NB4 (cell line): ENCODE measurements around the gene PRSS21.

ENCODE experiments used
- DNase-seq: peaks from one replicate; pipeline ENCODE4 v3.0.0; 2010; ENCODE audit warnings: low read depth
- H3K4me3 ChIP-seq: one replicate; pipeline ENCODE4 v1.5.1; 2011; ENCODE audit warnings: mild to moderate bottlenecking, low read depth, low read length, moderate library complexity
- CTCF ChIP-seq: IDR thresholded peaks from one replicate; pipeline ENCODE4 v1.5.1; 2012; ENCODE audit warnings: low read depth, low read length
- MAX ChIP-seq: IDR thresholded peaks from 2 replicates; pipeline ENCODE4 v1.6.1; 2011; ENCODE audit warnings: low read depth, low read length
- MYC ChIP-seq: IDR thresholded peaks from 2 replicates; pipeline ENCODE4 v1.6.1; 2011; ENCODE audit warnings: low read depth, low read length
- POLR2A ChIP-seq: IDR thresholded peaks from 2 replicates; pipeline ENCODE4 v1.6.1; 2011; ENCODE audit warnings: mild to moderate bottlenecking; ENCODE audit not compliant: insufficient read length; ENCODE audit errors: extremely low read depth

PRSS21 gene

GRCh38 chr16:2785101-2785991 lies 31.7 kb upstream of the PRSS21 start:
- H3K4me3 ChIP-seq, result no peak overlapping the region
- TF ChIP-seq CTCF, result peak; percentile 33
- TF ChIP-seq POLR2A, result no peak
- TF ChIP-seq MYC, result no peak
- peak; percentile 33 for DNase-seq

- H3K4me3 ChIP-seq, result no peak overlapping the region
- no peak for TF ChIP-seq MYC
- no peak for TF ChIP-seq MAX
- no peak for TF ChIP-seq CTCF
- TF ChIP-seq POLR2A, result no peak
- DNase-seq, result peak; percentile 36
Observed at GRCh38 chr16:2786061-2786825, 30.8 kb upstream of the PRSS21 start.

- TF ChIP-seq CTCF (no peak), MAX (no peak), MYC (no peak), POLR2A (no peak)
- no peak overlapping the region for H3K4me3 ChIP-seq
- no peak for DNase-seq
Observed at GRCh38 chr16:2786826-2787151, 30.2 kb upstream of the PRSS21 start.

- no peak for DNase-seq
- TF ChIP-seq CTCF, result no peak
- TF ChIP-seq MYC, result no peak
- no peak for TF ChIP-seq MAX
- H3K4me3 ChIP-seq, result no peak within 1 kb of the TSS
Observed at GRCh38 chr16:2787406-2787805, 29.6 kb upstream of the PRSS21 start, which contains the start of gene PRSS33. Gene PRSS33, minus strand, starts transcription at chr16:2787560. Its CDS starts 1,013 bp downstream, at chr16:2786547.

GRCh38 chr16:2787961-2788360 lies 29.1 kb upstream of the PRSS21 start:
- no peak overlapping the region for H3K4me3 ChIP-seq
- no peak for DNase-seq
- TF ChIP-seq POLR2A, result no peak
- TF ChIP-seq MAX, result no peak
- TF ChIP-seq MYC, result no peak
- TF ChIP-seq CTCF, result no peak
